Measurements from ENCODE around the gene CMC2. TPM values are rescaled to one million over a fixed set of nuclear protein-coding genes. Genes with fewer than 3 reads are reported as not detected.

The CMC2 gene
- total and polyA plus RNA-seq, 7 donors, result 35.2 to 136 (median 54.6) TPM

- 95 to 99% methylated on average over 4 of the region's 4 CpGs for WGBS, 2 donors
- no peak overlapping the region for H3K4me3 ChIP-seq
- no peak overlapping the region for H3K27ac ChIP-seq
- no peak for TF ChIP-seq CTCF (IDR thresholded peaks at IDR 0.05)
- TF ChIP-seq POLR2A (IDR thresholded peaks at IDR 0.05), result no peak
- no peak for TF ChIP-seq POLR2AphosphoS5 (IDR thresholded peaks at IDR 0.05)
- no peak for TF ChIP-seq EP300 (IDR thresholded peaks at IDR 0.05)
- intact Hi-C loops (cut with DNase I), result no loop called here
- no peaks in the 10 kb centered on the region for H3K27me3 ChIP-seq
- no peaks in the 10 kb centered on the region for H3K9me3 ChIP-seq
- H3K4me1 ChIP-seq, result no peaks in the 10 kb centered on the region
- no peaks in the 10 kb centered on the region for H3K36me3 ChIP-seq
- no peak for DNase-seq
These were observed 83.3 kb downstream of the CMC2 start for GRCh38 chr16:80923356-80923755.

Other genes with a start within 250 kb of the CMC2 start
- gene CDYL2, start 202.3 kb downstream of the CMC2 start, total RNA-seq, result 1 to 10 TPM; 2.5 to 8.8 (median 3.5) TPM
- gene CDYL2, start 202.3 kb downstream of the CMC2 start, polyA plus RNA-seq, result 1 to 10 TPM; 1.2 to 1.9 (median 1.2) TPM
- 1 to 10 TPM; 3.8 to 5.3 (median 4.2) TPM for gene CENPN, start 329 bp upstream of the CMC2 start, total RNA-seq
- 10 to 100 TPM in 2 of 3 donors, 1 to 10 TPM in 1; 5.4 to 12.1 (median 10.4) TPM for gene CENPN, start 329 bp upstream of the CMC2 start, polyA plus RNA-seq
- gene ATMIN, start 29.0 kb upstream of the CMC2 start, total RNA-seq, result 10 to 100 TPM; 26.3 to 31.9 (median 28.4) TPM
- 10 to 100 TPM; 14.1 to 18.6 (median 16.0) TPM for gene ATMIN, start 29.0 kb upstream of the CMC2 start, polyA plus RNA-seq
- gene C16orf46, start 70.4 kb upstream of the CMC2 start, total RNA-seq, result 1 to 10 TPM in 1 of 4 donors, under 1 TPM in 1, not detected in 2; 0.27 to 1.1 TPM
- gene C16orf46, start 70.4 kb upstream of the CMC2 start, polyA plus RNA-seq, result 1 to 10 TPM in 1 of 3 donors, not detected in 2; 1.1 TPM
- gene GCSH, start 89.5 kb upstream of the CMC2 start, total RNA-seq, result 10 to 100 TPM; 18.3 to 27.8 (median 23.6) TPM
- 10 to 100 TPM; 16.8 to 19.0 (median 18.3) TPM for gene GCSH, start 89.5 kb upstream of the CMC2 start, polyA plus RNA-seq
- 1 to 10 TPM in 2 of 4 donors, under 1 TPM in 1, not detected in 1; 0.83 to 3.1 (median 2.1) TPM for gene BCO1, start 231.8 kb upstream of the CMC2 start, total RNA-seq
- 1 to 10 TPM; 2.8 to 6.2 (median 4.2) TPM for gene BCO1, start 231.8 kb upstream of the CMC2 start, polyA plus RNA-seq

Measured in sigmoid colon (tissue), 7 donors.